IPS DF 19.7 (cell line): ENCODE measurements around the gene RNF7.
"Not testable (repeated sequence)": the region's sequence is repeated elsewhere in the genome, so short reads cannot be mapped to it uniquely, and the experiment has no call there.

Source experiments
- DNase-seq: peaks from one replicate; pipeline ENCODE4 v3.0.0-alpha.2; 2013; ENCODE audit warnings: low read depth, low spot score

Gene RNF7

GRCh38 chr3:141735176-141735575 lies 2.9 kb upstream of the RNF7 start:
- no peak for DNase-seq

- DNase-seq, result no peak
These were observed 2.2 kb upstream of the RNF7 start for GRCh38 chr3:141735770-141736465.

- no peak for DNase-seq
These were observed 1.0 kb upstream of the RNF7 start for GRCh38 chr3:141737093-141737492.

- DNase-seq, result no peak
These were observed 448 bp upstream of the RNF7 start for GRCh38 chr3:141737678-141738021.

GRCh38 chr3:141738891-141739363 lies 829 bp downstream of the RNF7 start:
- DNase-seq, result no peak

GRCh38 chr3:141739731-141740130 lies 1.6 kb downstream of the RNF7 start:
- no peak for DNase-seq

- DNase-seq, result no peak
These were observed 2.3 kb downstream of the RNF7 start for GRCh38 chr3:141740349-141740748.

GRCh38 chr3:141743305-141743704 lies 5.2 kb downstream of the RNF7 start:
- no peak for DNase-seq

GRCh38 chr3:141746962-141747361 lies 8.9 kb downstream of the RNF7 start:
- no peak for DNase-seq

- DNase-seq, result no peak
These were observed 15.3 kb downstream of the RNF7 start for GRCh38 chr3:141753399-141753798.

GRCh38 chr3:141754032-141754431 lies 15.9 kb downstream of the RNF7 start:
- DNase-seq, result no peak

- not testable (repeated sequence) for DNase-seq
These were observed 24.5 kb downstream of the RNF7 start for GRCh38 chr3:141762552-141762951.

- DNase-seq, result no peak
These were observed 25.1 kb downstream of the RNF7 start, which contains the start of gene GRK7 for GRCh38 chr3:141763088-141763750. TSS of gene GRK7 (plus strand) at chr3:141763408. CDS start at chr3:141778285, 14,877 bp downstream.

- DNase-seq, result no peak
These were observed 25.9 kb downstream of the RNF7 start for GRCh38 chr3:141764045-141764444.

- DNase-seq, result no peak
These were observed 26.4 kb downstream of the RNF7 start for GRCh38 chr3:141764465-141764864.

- DNase-seq, result no peak
These were observed 26.9 kb downstream of the RNF7 start for GRCh38 chr3:141764986-141765385.

- DNase-seq, result no peak
These were observed 29.0 kb downstream of the RNF7 start for GRCh38 chr3:141767066-141767465.

- DNase-seq, result no peak
These were observed 31.3 kb downstream of the RNF7 start for GRCh38 chr3:141769221-141769894.

- DNase-seq, result no peak
These were observed 35.6 kb downstream of the RNF7 start for GRCh38 chr3:141773676-141774075.

- no peak for DNase-seq
These were observed 38.3 kb downstream of the RNF7 start for GRCh38 chr3:141776376-141776775.

- no peak for DNase-seq
These were observed 38.8 kb downstream of the RNF7 start for GRCh38 chr3:141776885-141777284.

- no peak for DNase-seq
These were observed 40.1 kb downstream of the RNF7 start for GRCh38 chr3:141777957-141778813.
